ENCODE measurements around the gene TPPP3.

The TPPP3 gene

DNA sequence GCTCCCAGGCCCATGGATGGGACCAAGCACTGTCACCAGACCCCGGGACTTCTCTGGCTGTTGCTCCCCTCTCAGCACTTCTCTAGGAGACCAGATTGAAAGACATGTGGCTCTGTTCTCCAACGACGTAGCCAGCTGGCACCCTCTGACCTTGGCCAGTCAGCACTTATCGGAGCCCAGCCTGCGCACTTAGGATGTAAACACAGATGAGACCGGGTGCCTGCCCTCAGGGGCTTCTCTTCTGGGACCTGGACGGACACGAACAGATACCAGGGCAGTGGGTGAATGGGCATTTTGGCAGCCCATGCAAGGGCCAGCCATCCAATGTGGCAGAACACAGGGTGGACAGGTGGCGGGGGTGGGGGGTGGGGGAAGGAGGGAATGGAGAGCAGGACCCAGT is 16.3 kb upstream of the TPPP3 start:
- peaks cover 24% of the 10 kb centered on the region for H3K4me1 ChIP-seq (ENCODE audit: control insufficient read depth, insufficient read depth, low read length)
- no peak overlapping the region for H3K9ac ChIP-seq (ENCODE audit: low read length)
- H3K27me3 ChIP-seq (ENCODE audit: control insufficient read depth, insufficient read depth, low read length) = no peaks in the 10 kb centered on the region
- H3K4me3 ChIP-seq (ENCODE audit: low read length) = no peak overlapping the region
- H3K9me3 ChIP-seq (ENCODE audit: control insufficient read depth, low read length) = no peaks in the 10 kb centered on the region
- H3K36me3 ChIP-seq (ENCODE audit: control insufficient read depth, insufficient read depth, low read length) = no peaks in the 10 kb centered on the region

DNA sequence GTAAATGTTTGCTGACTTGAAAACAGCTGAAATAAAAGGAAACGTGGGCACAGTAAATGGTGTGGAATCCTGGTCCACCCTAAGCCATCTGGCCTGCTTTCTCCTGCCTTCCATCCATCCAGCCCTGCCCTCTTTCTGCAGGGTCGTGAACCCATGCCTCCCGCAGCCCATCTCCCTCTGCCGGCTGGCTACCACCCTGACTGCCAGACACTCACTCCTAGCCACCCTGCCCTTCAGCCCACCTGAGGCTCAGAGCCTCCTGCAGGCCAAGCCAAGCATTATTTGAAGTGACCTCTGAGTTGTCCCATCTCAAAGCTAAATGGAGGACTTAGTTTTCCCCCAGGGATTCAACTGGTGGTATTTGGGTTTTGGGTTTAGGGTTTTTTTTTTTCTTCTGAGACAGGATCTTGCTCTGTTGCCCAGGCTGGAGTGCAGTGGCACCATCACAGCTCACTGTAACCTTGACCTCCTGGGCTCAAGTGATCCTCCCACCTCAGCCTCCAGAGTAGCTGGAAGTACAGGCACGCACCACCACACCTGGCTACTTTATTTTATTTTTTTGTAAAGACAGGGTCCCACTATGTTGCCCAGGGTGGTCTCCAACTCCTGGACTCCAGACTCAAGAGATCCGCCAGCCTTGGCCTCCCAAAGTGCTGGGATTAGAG is 14.6 kb upstream of the TPPP3 start:
- Histone ChIP-seq H3K9ac (ENCODE audit: low read length) (peak overlapping the region; percentile 7), H3K4me1 (ENCODE audit: control insufficient read depth, insufficient read depth, low read length) (peaks cover 28% of the 10 kb centered on the region), H3K27me3 (ENCODE audit: control insufficient read depth, insufficient read depth, low read length) (no peaks in the 10 kb centered on the region), H3K36me3 (ENCODE audit: control insufficient read depth, insufficient read depth, low read length) (no peaks in the 10 kb centered on the region), H3K9me3 (ENCODE audit: control insufficient read depth, low read length) (no peaks in the 10 kb centered on the region), H3K4me3 (ENCODE audit: low read length) (no peak overlapping the region)

DNA sequence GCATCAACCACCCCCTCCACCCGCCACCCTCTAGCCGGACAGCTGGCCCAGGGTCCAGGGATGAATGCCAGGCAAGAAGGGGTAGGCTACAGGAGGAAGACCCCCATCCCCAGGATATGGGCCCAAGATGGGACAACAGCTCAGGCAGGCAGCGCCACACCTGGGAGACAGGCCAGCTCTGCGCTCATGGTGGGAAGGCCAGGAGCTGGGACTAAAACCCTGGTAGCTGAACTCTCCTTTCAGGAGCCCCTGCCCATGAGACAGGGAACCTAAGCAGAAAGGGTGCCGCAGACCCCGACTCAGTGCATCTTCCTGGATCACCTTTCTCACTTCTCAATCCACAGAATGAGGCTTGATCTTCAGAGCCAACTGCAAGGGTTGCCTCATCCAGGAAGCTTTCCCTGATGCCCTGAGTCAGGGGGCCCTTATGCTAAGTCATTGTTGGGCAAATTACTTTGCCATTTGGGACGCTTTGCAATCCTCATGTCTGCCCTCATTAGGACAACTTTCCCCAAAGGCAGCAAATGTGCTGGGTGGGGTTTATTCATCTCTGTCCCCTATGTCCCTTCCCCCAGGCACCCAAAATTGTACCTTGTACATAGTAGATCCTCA is 14.0 kb upstream of the TPPP3 start:
- Histone ChIP-seq H3K27me3 (ENCODE audit: control insufficient read depth, insufficient read depth, low read length) (no peaks in the 10 kb centered on the region), H3K9me3 (ENCODE audit: control insufficient read depth, low read length) (no peaks in the 10 kb centered on the region), H3K4me3 (ENCODE audit: low read length) (no peak overlapping the region), H3K36me3 (ENCODE audit: control insufficient read depth, insufficient read depth, low read length) (no peaks in the 10 kb centered on the region), H3K4me1 (ENCODE audit: control insufficient read depth, insufficient read depth, low read length) (peaks cover 28% of the 10 kb centered on the region), H3K9ac (ENCODE audit: low read length) (peak overlapping the region; percentile 7)

DNA sequence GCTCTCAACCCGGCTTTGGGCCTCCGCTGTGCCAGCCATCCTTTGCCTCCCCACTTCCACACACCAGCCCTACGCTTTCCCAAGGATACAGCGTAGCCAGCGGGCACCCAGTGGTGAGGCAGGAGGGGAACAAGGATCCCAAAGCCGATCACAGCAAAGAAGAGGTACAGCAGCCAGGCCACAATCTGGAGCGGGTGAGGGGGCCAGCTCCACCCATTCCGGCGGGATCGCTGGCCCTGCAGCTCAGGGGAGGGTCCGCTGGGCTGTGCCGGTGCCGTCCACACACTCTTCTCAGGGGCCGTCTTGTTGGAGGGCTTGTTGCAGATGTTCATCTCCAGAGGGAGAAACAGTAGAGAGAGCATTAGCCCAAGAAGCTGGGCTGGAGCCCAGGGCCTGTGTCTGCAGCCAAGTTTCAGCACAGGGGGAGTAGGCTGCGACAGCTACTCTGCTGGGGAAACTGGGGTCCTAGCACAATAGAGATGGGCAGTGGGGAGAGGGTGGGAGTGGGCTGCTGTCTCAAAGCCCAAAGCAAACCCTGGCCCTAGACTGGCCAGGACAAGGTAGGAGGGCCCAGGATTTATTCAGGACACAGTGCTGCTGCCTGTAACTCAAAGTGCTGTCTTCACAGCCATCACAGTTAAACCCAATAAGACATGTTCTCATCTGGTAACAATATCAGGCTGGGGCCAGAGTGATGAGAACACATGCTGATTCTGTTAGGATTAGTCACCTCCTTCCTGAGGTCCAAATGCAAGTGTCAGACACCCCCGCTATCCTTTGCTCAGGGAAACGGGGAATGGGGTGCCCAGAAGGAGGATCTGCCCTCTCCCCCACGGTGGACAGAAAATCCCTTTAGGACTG is 13.0 kb upstream of the TPPP3 start:
- Histone ChIP-seq H3K4me3 (ENCODE audit: low read length) (no peak overlapping the region), H3K36me3 (ENCODE audit: control insufficient read depth, insufficient read depth, low read length) (no peaks in the 10 kb centered on the region), H3K9me3 (ENCODE audit: control insufficient read depth, low read length) (no peaks in the 10 kb centered on the region), H3K4me1 (ENCODE audit: control insufficient read depth, insufficient read depth, low read length) (peaks cover 28% of the 10 kb centered on the region), H3K27me3 (ENCODE audit: control insufficient read depth, insufficient read depth, low read length) (no peaks in the 10 kb centered on the region), H3K9ac (ENCODE audit: low read length) (no peak overlapping the region)

DNA sequence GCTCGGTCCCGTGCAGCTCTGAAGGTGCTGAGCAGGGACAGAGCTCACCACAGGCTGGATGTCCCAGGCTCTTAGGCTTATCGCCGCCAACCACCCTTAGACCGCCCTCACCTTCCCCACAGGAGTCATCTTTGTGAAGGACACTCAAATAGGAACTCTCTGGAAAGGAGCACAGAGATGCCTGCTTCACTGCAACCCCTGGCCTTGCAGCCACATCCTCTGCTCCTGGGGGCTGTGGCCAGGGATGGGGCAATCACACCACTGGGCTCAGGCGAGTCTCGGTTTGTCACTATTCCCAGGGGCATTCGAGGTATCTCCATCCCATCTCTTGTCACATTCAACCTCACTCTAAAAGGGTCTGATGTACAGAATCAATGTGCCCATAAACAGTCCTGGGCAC is 12.0 kb upstream of the TPPP3 start:
- H3K27me3 ChIP-seq (ENCODE audit: control insufficient read depth, insufficient read depth, low read length) = no peaks in the 10 kb centered on the region
- H3K9me3 ChIP-seq (ENCODE audit: control insufficient read depth, low read length) = no peaks in the 10 kb centered on the region
- H3K4me3 ChIP-seq (ENCODE audit: low read length) = no peak overlapping the region
- H3K36me3 ChIP-seq (ENCODE audit: control insufficient read depth, insufficient read depth, low read length) = no peaks in the 10 kb centered on the region
- H3K4me1 ChIP-seq (ENCODE audit: control insufficient read depth, insufficient read depth, low read length) = peaks cover 28% of the 10 kb centered on the region
- H3K9ac ChIP-seq (ENCODE audit: low read length) = peak overlapping the region; percentile 45

DNA sequence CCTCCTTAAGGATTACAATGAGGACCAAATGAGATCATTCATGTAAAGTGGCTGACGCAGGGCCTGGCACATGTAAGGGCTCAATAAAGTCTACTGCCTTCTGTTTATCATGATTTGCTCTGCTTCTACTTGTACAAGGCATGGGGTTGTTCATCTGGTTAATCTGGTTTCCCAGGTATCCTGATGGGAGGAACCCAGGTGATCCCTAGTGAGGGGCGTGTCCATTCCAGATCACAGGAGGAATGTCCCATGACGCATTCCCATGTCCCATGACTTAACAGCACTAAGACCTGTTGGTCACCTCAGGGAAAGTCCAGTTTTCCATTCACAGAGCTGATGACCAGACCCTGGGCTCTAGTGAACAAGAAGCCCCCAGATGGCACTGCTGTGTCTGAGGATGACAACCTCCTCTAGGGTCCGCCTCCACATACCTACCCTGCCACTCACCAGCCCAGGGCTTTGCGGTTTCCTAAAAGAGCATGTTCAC is 11.5 kb upstream of the TPPP3 start:
- H3K9me3 ChIP-seq (ENCODE audit: control insufficient read depth, low read length) = no peaks in the 10 kb centered on the region
- H3K4me3 ChIP-seq (ENCODE audit: low read length) = no peak overlapping the region
- no peaks in the 10 kb centered on the region for H3K27me3 ChIP-seq (ENCODE audit: control insufficient read depth, insufficient read depth, low read length)
- peaks cover 30% of the 10 kb centered on the region for H3K4me1 ChIP-seq (ENCODE audit: control insufficient read depth, insufficient read depth, low read length)
- no peaks in the 10 kb centered on the region for H3K36me3 ChIP-seq (ENCODE audit: control insufficient read depth, insufficient read depth, low read length)
- peak overlapping the region; percentile 58 for H3K9ac ChIP-seq (ENCODE audit: low read length)

DNA sequence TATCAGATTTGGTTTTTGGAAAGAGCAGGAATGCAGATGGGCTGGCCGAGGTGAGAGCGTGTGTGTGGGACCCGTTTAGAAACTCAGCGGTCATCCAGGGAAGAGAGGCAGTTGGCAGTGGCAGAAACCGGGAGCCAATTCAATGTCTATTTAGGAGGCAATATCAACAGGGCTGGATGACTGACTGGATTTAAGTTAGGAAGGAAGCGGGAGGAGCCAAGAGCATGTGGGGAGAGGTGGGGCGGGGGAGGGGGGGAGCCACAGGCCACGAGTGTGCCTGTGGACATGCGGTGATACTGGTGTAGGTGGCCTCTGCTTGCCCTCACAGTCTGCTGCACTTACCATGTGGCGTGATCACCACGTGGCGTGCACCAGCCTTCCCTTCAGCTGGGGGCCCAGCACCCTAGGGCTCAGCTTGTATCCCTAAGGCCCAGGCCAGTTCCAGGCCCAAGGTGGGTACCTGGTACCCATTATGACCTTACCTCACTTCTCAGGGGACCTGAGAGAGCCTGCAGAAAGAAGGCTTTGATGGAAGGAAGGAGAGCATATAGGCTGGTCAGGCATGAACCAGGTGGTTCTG is 10.8 kb upstream of the TPPP3 start:
- Histone ChIP-seq H3K27me3 (ENCODE audit: control insufficient read depth, insufficient read depth, low read length) (no peaks in the 10 kb centered on the region), H3K4me3 (ENCODE audit: low read length) (no peak overlapping the region), H3K4me1 (ENCODE audit: control insufficient read depth, insufficient read depth, low read length) (peaks cover 37% of the 10 kb centered on the region), H3K36me3 (ENCODE audit: control insufficient read depth, insufficient read depth, low read length) (no peaks in the 10 kb centered on the region), H3K9ac (ENCODE audit: low read length) (peak overlapping the region; percentile 58), H3K9me3 (ENCODE audit: control insufficient read depth, low read length) (no peaks in the 10 kb centered on the region)

DNA sequence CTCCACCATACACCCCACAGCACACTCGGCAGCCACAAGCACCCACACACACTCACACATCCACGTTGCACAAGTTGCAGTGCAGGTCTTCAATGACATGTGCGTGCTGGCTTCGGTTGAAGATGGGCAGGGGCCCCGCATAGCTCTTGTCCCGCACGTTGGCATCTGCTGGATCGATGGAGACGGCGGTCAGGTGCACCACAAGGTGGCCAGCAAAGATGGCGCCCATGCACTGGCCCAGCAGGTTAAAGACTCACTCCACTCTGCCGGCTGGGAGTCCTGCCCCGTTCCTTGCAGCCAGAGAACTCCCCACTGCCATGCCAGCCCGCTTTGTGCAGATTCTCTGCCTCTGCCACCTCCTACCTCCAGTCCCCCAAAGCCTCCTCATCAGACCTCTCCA is 7.6 kb upstream of the TPPP3 start:
- Histone ChIP-seq H3K4me1 (ENCODE audit: control insufficient read depth, insufficient read depth, low read length) (peaks cover 51% of the 10 kb centered on the region), H3K27me3 (ENCODE audit: control insufficient read depth, insufficient read depth, low read length) (no peaks in the 10 kb centered on the region)

DNA sequence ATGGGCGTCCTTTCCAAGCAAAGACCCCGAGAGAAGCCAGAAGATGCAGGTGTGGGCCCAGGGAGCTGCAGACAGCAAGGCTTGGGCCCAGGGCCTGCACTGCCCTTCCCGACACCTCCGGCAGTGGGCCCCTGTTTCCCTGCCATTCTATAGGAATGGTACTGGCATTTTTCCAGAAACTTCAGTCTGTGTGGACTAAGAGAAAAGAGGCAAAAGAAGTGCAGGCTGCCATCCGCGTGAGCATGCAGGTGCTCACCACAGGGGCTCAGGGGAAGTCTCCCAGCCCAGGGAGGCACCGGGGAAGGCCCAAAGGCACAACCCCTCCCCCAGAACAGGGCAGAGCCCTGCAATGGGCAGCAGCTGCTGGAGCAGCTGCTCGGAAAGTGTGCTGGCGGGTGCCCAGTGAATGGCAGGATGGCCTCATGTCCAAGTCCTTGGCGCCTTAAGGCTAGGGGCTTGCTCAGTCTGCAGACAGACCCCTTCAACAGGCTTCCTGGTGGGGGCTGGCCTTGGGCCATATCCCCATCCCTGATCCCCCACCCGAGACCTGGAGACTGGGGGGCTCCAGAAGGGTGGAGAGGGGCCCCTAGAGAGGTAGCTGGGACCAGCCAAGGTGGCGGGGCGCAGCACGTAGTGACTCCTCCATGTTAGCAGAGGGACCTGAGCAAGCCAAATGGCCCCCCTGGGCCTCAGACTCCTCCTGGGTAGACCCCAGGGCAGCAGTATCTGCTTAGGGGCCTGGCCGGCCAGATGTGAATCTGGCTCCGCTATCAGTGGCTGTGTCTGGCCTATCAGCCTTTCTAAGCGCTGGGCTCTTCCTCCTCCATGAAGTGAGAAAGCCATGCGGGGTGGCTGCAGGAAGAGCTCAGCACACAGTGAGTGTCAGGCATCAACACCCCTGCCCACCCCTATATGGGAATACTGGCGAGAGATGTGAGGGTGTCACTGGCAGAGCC is 6.7 kb upstream of the TPPP3 start:
- Histone ChIP-seq H3K36me3 (ENCODE audit: control insufficient read depth, insufficient read depth, low read length) (no peaks in the 10 kb centered on the region), H3K4me1 (ENCODE audit: control insufficient read depth, insufficient read depth, low read length) (peaks cover 53% of the 10 kb centered on the region), H3K27me3 (ENCODE audit: control insufficient read depth, insufficient read depth, low read length) (no peaks in the 10 kb centered on the region), H3K4me3 (ENCODE audit: low read length) (no peak overlapping the region), H3K9me3 (ENCODE audit: control insufficient read depth, low read length) (no peaks in the 10 kb centered on the region), H3K9ac (ENCODE audit: low read length) (peak overlapping the region; percentile 45)

More for the DNA sequence above, 7.6 kb upstream of the TPPP3 start:
- H3K9me3 ChIP-seq (ENCODE audit: control insufficient read depth, low read length) = no peaks in the 10 kb centered on the region
- no peak overlapping the region for H3K9ac ChIP-seq (ENCODE audit: low read length)
- H3K4me3 ChIP-seq (ENCODE audit: low read length) = no peak overlapping the region
- H3K36me3 ChIP-seq (ENCODE audit: control insufficient read depth, insufficient read depth, low read length) = no peaks in the 10 kb centered on the region

DNA sequence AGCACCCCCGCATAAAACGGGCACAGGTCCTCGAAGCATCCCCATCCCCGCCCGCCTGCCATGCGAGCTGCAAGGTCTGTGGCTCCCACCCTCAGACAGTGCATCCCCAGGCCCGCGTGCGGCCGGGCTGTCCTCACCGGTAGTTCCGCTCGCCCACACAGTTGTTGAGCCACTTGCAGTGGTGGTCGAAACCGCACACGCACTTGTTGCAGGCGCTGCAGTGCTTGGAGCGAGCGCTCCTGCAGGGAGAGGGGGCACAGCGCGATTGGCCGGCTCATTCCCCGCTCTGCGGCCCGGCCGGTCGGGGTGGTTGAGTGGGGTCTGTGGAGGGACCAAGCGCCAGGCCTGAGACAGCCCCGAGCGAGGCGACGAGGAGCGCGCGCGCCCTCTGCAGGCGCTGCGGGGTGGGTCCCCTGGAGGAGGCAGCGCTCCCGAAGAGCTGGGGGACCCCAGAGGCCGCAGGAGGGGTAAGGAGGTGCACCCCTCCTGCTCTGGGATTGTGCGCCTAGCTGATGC is 6.0 kb upstream of the TPPP3 start:
- Histone ChIP-seq H3K4me3 (ENCODE audit: low read length) (no peak overlapping the region), H3K4me1 (ENCODE audit: control insufficient read depth, insufficient read depth, low read length) (peaks cover 50% of the 10 kb centered on the region), H3K9ac (ENCODE audit: low read length) (peak overlapping the region; percentile 45), H3K36me3 (ENCODE audit: control insufficient read depth, insufficient read depth, low read length) (no peaks in the 10 kb centered on the region), H3K9me3 (ENCODE audit: control insufficient read depth, low read length) (no peaks in the 10 kb centered on the region), H3K27me3 (ENCODE audit: control insufficient read depth, insufficient read depth, low read length) (no peaks in the 10 kb centered on the region)
